Non-pigmented ciliary epithelial cell (primary cell): ENCODE results near the gene TMIGD3.
"Not testable (repeated sequence)": the region's sequence is repeated elsewhere in the genome, so short reads cannot be mapped to it uniquely, and the experiment has no call there.

Experiments used
- DNase-seq: peaks from one replicate; pipeline ENCODE4 v3.0.0-alpha.2; 2010; ENCODE audit warnings: low read depth

TMIGD3 gene

GRCh38 chr1:111503585-111504060 lies at the start of gene TMIGD3, which contains the start of gene ADORA3:
TMIGD3 (minus strand) TSS chr1:111503633; CDS start chr1:111503354, 279 bp downstream.
ADORA3 (minus strand) TSS chr1:111503633; CDS start chr1:111503354, 279 bp downstream.
- DNase-seq: no peak

- peak; percentile 68 for DNase-seq
Measured at GRCh38 chr1:111553196-111553595, 49.8 kb upstream of the TMIGD3 start.

- no peak for DNase-seq
Measured at GRCh38 chr1:111552587-111552986, 49.2 kb upstream of the TMIGD3 start.

GRCh38 chr1:111551623-111552411 lies 48.4 kb upstream of the TMIGD3 start:
- DNase-seq: no peak

- DNase-seq: not testable (repeated sequence)
Measured at GRCh38 chr1:111547786-111548185, 44.4 kb upstream of the TMIGD3 start.

- no peak for DNase-seq
Measured at GRCh38 chr1:111542187-111542586, 38.8 kb upstream of the TMIGD3 start.

GRCh38 chr1:111541721-111542120 lies 38.3 kb upstream of the TMIGD3 start:
- no peak for DNase-seq

- no peak for DNase-seq
Measured at GRCh38 chr1:111540928-111541327, 37.5 kb upstream of the TMIGD3 start.

- peak; percentile 13 for DNase-seq
Measured at GRCh38 chr1:111538343-111539025, 35.1 kb upstream of the TMIGD3 start.

- DNase-seq: no peak
Measured at GRCh38 chr1:111535256-111536191, 32.1 kb upstream of the TMIGD3 start.

GRCh38 chr1:111520053-111520452 lies 16.6 kb upstream of the TMIGD3 start:
- DNase-seq: no peak

- DNase-seq: no peak
Measured at GRCh38 chr1:111517469-111518225, 14.2 kb upstream of the TMIGD3 start.

- DNase-seq: no peak
Measured at GRCh38 chr1:111516005-111516535, 12.6 kb upstream of the TMIGD3 start.

GRCh38 chr1:111515291-111516004 lies 12.0 kb upstream of the TMIGD3 start:
- no peak for DNase-seq

GRCh38 chr1:111513410-111514020 lies 10.1 kb upstream of the TMIGD3 start:
- no peak for DNase-seq

GRCh38 chr1:111512931-111513330 lies 9.5 kb upstream of the TMIGD3 start:
- DNase-seq: no peak

GRCh38 chr1:111512132-111512889 lies 8.9 kb upstream of the TMIGD3 start:
- no peak for DNase-seq

GRCh38 chr1:111511370-111511769 lies 7.9 kb upstream of the TMIGD3 start:
- no peak for DNase-seq

- DNase-seq: no peak
Measured at GRCh38 chr1:111509997-111510375, 6.6 kb upstream of the TMIGD3 start.
